Lower lobe of right lung (tissue), 2 donors: ENCODE data around the gene SEMA5B. TPM values are rescaled to one million over a fixed set of nuclear protein-coding genes. Genes with fewer than 3 reads are reported as not detected.

Experiments used
- ATAC-seq, 2 donors: fragments of 200-7000 bp; cut with Tn5 transposase; one replicate each; pipeline ENCODE4 v1.9.1; 2020 to 2022; ENCODE audit warnings: mild to moderate bottlenecking in 2 of 2, moderate library complexity in 2 of 2
- DNase-seq: peaks from one replicate; pipeline ENCODE4 v3.0.0-alpha.2; 2020
- H3K27ac ChIP-seq: fragments of 200-600 bp; one replicate; pipeline ENCODE4 v1.8.0; 2022
- H3K27me3 ChIP-seq: fragments of 200-600 bp; one replicate; pipeline ENCODE4 v1.8.0; 2022; ENCODE audit warnings: low read depth
- H3K36me3 ChIP-seq: fragments of 200-600 bp; one replicate; pipeline ENCODE4 v1.8.0; 2022; ENCODE audit warnings: mild to moderate bottlenecking
- H3K4me1 ChIP-seq: fragments of 200-600 bp; one replicate; pipeline ENCODE4 v1.8.0; 2022
- H3K4me3 ChIP-seq: fragments of 200-600 bp; one replicate; pipeline ENCODE4 v1.8.0; 2022; ENCODE audit warnings: mild to moderate bottlenecking
- H3K9me3 ChIP-seq: fragments of 200-600 bp; one replicate; pipeline ENCODE4 v1.8.0; 2022
- CTCF ChIP-seq: fragments of 200-600 bp; IDR thresholded peaks from one replicate; pipeline ENCODE4 v1.8.0; 2022; ENCODE audit warnings: antibody characterized with exemption, mild to moderate bottlenecking
- intact Hi-C: fragments of 100-400 bp; cut with DNase I; formaldehyde crosslinking; loops from one replicate; pipeline ENCODE4 v1.11.0; 2022
- total RNA-seq: library from RNA; stranded (reverse); fragmentation: NEBNext Ultra II Directional; extraction: Animal tissue kit (Norgen Biotek cat#: 25700); gene quantifications from one replicate; pipeline ENCODE4 v1.2.1, GENCODE V29; 2021
- donor health status: DM: no; HTN: yes; CAD: no; lungs with severe emphysema.

SEMA5B gene
- total RNA-seq, 1 donor from 2014 or later = 0.71 TPM

- intact Hi-C loops = no loop called here
- TF ChIP-seq CTCF = no peak
- peaks cover 22% of the 10 kb centered on the region for H3K27me3 ChIP-seq
- H3K27ac ChIP-seq = peak overlapping the region; percentile 2
- ATAC-seq (no peak), DNase-seq (no peak)
- H3K9me3 ChIP-seq = no peaks in the 10 kb centered on the region
- H3K4me3 ChIP-seq = no peak overlapping the region
- no peaks in the 10 kb centered on the region for H3K36me3 ChIP-seq
- peaks cover 25% of the 10 kb centered on the region for H3K4me1 ChIP-seq
Observed at GRCh38 chr3:123031051-123031450, 3.5 kb upstream of the SEMA5B start.

GRCh38 chr3:123028233-123028828 is 768 bp upstream of the SEMA5B start:
- intact Hi-C loops = no loop called here
- no peak for DNase-seq

GRCh38 chr3:123026565-123027291 is 835 bp downstream of the SEMA5B start:
- no peak for TF ChIP-seq CTCF
- H3K4me3 ChIP-seq = peak overlapping the region; percentile 65
- ATAC-seq (peak; percentile 61 to 67), DNase-seq (peak; percentile 57)
- no peaks in the 10 kb centered on the region for H3K9me3 ChIP-seq
- H3K27ac ChIP-seq = no peak overlapping the region
- intact Hi-C loops = no loop called here
- no peaks in the 10 kb centered on the region for H3K36me3 ChIP-seq
- H3K4me1 ChIP-seq = peaks cover 26% of the 10 kb centered on the region
- peaks cover 27% of the 10 kb centered on the region for H3K27me3 ChIP-seq

More at GRCh38 chr3:123028233-123028828, 768 bp upstream of the SEMA5B start:
- H3K9me3 ChIP-seq = no peaks in the 10 kb centered on the region
- peak overlapping the region; percentile 65 for H3K4me3 ChIP-seq
- H3K27me3 ChIP-seq = peaks cover 31% of the 10 kb centered on the region
- peak; percentile 39 to 63 for ATAC-seq
- no peaks in the 10 kb centered on the region for H3K36me3 ChIP-seq
- peaks cover 26% of the 10 kb centered on the region for H3K4me1 ChIP-seq
- no peak overlapping the region for H3K27ac ChIP-seq
- peak; percentile 44 for TF ChIP-seq CTCF

DNA sequence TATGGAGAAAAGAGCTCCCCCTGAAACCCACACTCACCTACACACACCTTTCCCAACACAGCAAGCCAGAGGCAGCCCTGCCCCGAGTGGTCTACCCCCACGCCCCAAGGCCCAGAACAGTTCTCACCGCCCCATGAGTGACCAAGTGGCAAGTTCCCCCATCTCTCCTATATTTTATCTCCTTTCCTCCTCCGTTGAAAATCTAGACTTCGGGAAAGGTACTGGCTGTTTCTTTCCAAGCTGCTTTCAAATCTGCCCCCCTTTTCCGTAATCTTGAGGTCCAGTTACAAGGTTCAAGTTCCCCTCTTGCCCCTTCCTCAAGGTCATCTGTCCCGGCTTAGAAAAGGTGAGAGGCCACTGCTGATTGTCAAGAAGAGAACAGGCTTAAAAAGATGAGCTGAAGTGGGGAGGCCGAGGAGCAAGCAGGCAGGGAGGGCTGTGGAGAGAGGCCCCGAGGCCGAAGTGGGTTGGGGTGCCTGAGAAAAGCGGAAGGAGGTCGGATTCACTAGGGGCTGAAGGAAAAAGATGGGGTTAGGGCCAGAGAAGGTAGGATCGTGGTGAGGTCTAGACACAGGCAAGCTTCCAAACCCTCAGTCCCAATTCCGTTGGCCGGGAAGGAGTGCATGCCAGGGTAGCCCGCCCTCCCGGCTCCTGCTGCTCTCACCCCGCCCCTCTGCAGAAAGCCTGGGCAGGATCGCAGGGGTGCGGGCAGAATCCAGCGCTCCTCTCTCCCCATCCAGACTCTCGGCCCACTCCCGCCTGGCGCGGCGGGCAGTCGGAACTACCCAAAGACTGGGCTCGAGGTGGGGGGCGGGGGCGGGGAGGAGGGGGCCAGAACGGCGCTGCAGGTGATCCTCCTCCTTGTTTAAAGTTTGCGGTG is 1.7 kb downstream of the SEMA5B start:
- intact Hi-C loops = no loop called here

More for the DNA sequence above, 1.7 kb downstream of the SEMA5B start:
- TF ChIP-seq CTCF = no peak
- Histone ChIP-seq H3K4me1 (peaks cover 26% of the 10 kb centered on the region), H3K27me3 (peaks cover 24% of the 10 kb centered on the region), H3K4me3 (peak overlapping the region; percentile 65), H3K36me3 (no peaks in the 10 kb centered on the region), H3K9me3 (no peaks in the 10 kb centered on the region), H3K27ac (no peak overlapping the region)
- ATAC-seq = peak; percentile 32 to 39
- DNase-seq = peak; percentile 48
